Lower leg skin (tissue), 4 donors: ENCODE results near the gene IL33. TPM values are rescaled to one million over a fixed set of nuclear protein-coding genes. Genes with fewer than 3 reads are reported as not detected.
"Not testable (repeated sequence)": the region's sequence is repeated elsewhere in the genome, so short reads cannot be mapped to it uniquely, and the experiment has no call there.

ENCODE experiments used
- DNase-seq, 2 donors: peaks; one replicate each; pipeline ENCODE4 v3.0.0-alpha.2; 2019; ENCODE audit warnings: low spot score in 2 of 2
- H3K4me3 ChIP-seq: fragments of 200-600 bp; sonication (generic); 2 replicates; pipeline ENCODE4 v1.5.1; 2017; ENCODE audit warnings: mild to moderate bottlenecking, low read depth; ENCODE audit not compliant: poor library complexity, severe bottlenecking
- CTCF ChIP-seq, 3 donors: fragments of 450-650 bp; IDR thresholded peaks; one replicate each; pipeline ENCODE4 v1.5.1; 2016; ENCODE audit warnings: antibody characterized with exemption in 3 of 3, mild to moderate bottlenecking in 3 of 3, moderate library complexity in 2 of 3
- POLR2A ChIP-seq, 2 donors: fragments of 450-650 bp; IDR thresholded peaks; one replicate each; pipeline ENCODE4 v1.6.1; 2016 to 2017; ENCODE audit warnings: antibody characterized with exemption in 2 of 2, mild to moderate bottlenecking in 1 of 2, moderate library complexity in 1 of 2
- WGBS, 2 donors: methylation state at CpG; one replicate each; pipeline ENCODE4 v1.1.5; 2018; 5-methylcytosine and 5-hydroxymethylcytosine counted together
- intact Hi-C: fragments of 100-400 bp; cut with DNase I; formaldehyde crosslinking; loops from one replicate; pipeline ENCODE4 v1.15.0; 2023; ENCODE audit warnings: low total_unique reads
- total RNA-seq, 4 donors: library from RNA; depleted of rRNA; stranded (reverse); fragments of >200 nt; gene quantifications; one replicate each; pipeline ENCODE4 v1.1.0, GENCODE V29; 2016

IL33 gene
- total RNA-seq: 10 to 100 TPM in 2 of 4 donors, 1 to 10 TPM in 2; 4.1 to 28.5 (median 8.2) TPM

- no peak within 1 kb of the TSS for H3K4me3 ChIP-seq
- 16 to 18% methylated on average over 3 of the region's 3 CpGs for WGBS, 2 donors
- DNase-seq: no peak
- TF ChIP-seq POLR2A (IDR thresholded peaks at IDR 0.05) (no peak), CTCF (IDR thresholded peaks at IDR 0.05) (no peak)
- intact Hi-C loops: no loop called here
Measured at GRCh38 chr9:6215562-6215961, at the start of gene IL33. Gene IL33 (plus strand): TSS chr9:6215807. CDS start chr9:6241695, 25,888 bp downstream.

GRCh38 chr9:6171667-6172066 is 43.9 kb upstream of the IL33 start:
- intact Hi-C loops: no loop called here

GRCh38 chr9:6173914-6174313 is 41.7 kb upstream of the IL33 start:
- no peak for DNase-seq
- intact Hi-C loops: no loop called here
- no peak overlapping the region for H3K4me3 ChIP-seq
- TF ChIP-seq POLR2A (IDR thresholded peaks at IDR 0.05) (no peak), CTCF (IDR thresholded peaks at IDR 0.05) (no peak)

More at GRCh38 chr9:6171667-6172066, 43.9 kb upstream of the IL33 start:
- TF ChIP-seq POLR2A (IDR thresholded peaks at IDR 0.05) (no peak), CTCF (IDR thresholded peaks at IDR 0.05) (no peak)
- WGBS, 2 donors: 13 to 32% methylated on average over 1 of the region's 1 CpG
- no peak overlapping the region for H3K4me3 ChIP-seq
- no peak for DNase-seq

GRCh38 chr9:6182549-6183226 is 32.9 kb upstream of the IL33 start:
- DNase-seq, intact Hi-C loops, H3K4me3 ChIP-seq: not testable (repeated sequence)
- 90 to 94% methylated on average over 22 to 25 of the region's 31 CpGs for WGBS, 2 donors

GRCh38 chr9:6183227-6183551 is 32.4 kb upstream of the IL33 start:
- H3K4me3 ChIP-seq: no peak overlapping the region
- intact Hi-C loops: no loop called here
- 94 to 100% methylated on average over 2 of the region's 2 CpGs for WGBS, 2 donors
- TF ChIP-seq CTCF (IDR thresholded peaks at IDR 0.05): no peak
- DNase-seq: no peak

GRCh38 chr9:6183627-6184026 is 32.0 kb upstream of the IL33 start:
- 77 to 84% methylated on average over 1 of the region's 1 CpG for whole genome bisulfite sequencing, 2 donors

More at GRCh38 chr9:6183627-6184026, 32.0 kb upstream of the IL33 start:
- TF ChIP-seq POLR2A (IDR thresholded peaks at IDR 0.05) (no peak), CTCF (IDR thresholded peaks at IDR 0.05) (no peak)
- no peak overlapping the region for H3K4me3 ChIP-seq
- intact Hi-C loops: no loop called here
- DNase-seq: no peak
